PC-9 (cell line): ENCODE data around the gene GPC5.

Experiments
- CTCF ChIP-seq: fragments of 200-600 bp; sonication (generic); conservative IDR thresholded peaks from 2 replicates; pipeline ENCODE4 v1.6.1; 2017; ENCODE audit warnings: mixed run types, antibody characterized with exemption, mild to moderate bottlenecking, moderate library complexity
- EZH2 ChIP-seq: fragments of 200-600 bp; sonication (generic); IDR thresholded peaks from 2 replicates; pipeline ENCODE4 v1.8.0; 2017; ENCODE audit warnings: antibody characterized with exemption, low read depth

GRCh38 chr13:91491980-91492379 lies 93.6 kb downstream of the GPC5 start:
- TF ChIP-seq CTCF (no peak), EZH2 (no peak)
